ENCODE results near the gene KRT33A.

KRT33A gene

DNA sequence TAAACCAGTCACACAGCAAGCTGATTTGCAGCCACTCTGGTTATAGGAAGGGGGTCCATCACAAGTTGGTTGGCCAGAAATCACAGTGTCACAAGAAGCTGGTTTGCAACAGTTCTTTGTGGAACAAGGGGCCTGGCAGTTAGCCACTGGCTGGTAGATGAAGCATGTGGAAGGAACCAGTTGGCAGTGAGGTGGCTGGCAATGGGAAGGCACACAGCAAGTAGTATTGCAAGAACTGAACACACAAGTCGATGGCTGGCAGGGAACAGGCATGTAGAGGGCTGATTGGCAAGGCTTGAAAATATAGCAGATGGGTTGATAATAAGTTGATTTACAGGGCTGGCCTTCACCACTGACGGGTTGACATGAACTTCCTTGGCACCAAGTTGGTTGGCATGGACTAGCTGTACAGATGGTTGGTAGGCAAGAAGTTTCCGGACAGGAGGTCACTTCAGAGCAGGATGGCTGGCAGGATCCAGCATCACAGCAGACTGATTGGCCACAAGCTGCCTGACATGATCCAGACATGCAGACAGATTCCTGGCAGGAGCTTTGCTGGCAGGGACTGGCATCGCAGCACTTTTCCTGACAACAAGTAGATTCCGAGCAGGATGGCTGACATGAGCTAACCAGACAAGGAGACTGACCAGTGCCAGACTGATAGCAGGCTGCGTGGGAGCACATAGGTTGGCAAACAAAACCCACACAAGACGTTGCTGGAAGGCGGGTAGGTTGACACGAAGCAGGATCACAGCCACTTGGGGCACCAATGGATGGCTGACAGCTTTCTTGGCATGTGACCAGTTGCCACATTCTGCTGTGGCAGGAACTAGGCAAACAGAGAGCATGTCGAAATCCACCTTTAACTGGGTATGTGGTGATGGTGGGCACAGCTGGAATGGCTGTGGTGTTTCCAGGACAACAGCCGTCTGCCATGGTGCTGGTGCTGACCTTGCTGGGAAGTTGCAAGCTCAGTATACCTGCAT lies 48.4 kb downstream of the KRT33A start, which contains the start of gene KRTAP29-1:
Gene KRTAP29-1, minus strand, starts transcription at position 936 of the 986 bp plus-strand sequence. Its CDS starts 0 bp downstream, at position 936.
- DNase-seq (ENCODE audit: low read depth): no peak

DNA sequence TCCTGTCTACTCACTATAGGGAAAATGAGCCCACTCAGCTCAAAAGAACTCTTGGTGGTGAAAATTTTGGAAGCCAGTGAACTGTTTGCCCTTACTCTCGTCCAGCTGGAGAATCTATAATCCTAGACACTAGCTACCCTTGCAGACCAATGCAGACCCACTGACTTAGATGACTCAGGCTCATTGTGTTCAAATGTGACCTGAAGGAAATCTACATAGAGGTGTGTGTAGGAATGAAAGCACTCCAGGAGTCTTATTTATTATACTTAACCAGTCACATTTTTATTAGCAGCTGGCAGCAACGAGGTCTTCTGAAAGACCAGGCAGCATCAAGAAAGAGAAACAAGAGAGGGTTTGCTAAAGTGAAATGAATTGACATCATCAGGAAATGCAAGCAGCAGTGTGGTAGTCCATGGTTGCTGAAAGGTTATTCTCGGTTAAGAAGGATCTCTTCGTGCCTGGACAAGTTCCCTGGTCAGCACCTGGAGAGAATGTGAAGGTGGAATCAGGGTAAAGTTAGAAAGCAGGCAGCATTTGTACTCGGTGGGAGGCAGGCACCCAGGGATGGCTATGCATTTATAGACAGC lies 49.3 kb downstream of the KRT33A start:
- DNase-seq (ENCODE audit: low read depth): no peak

DNA sequence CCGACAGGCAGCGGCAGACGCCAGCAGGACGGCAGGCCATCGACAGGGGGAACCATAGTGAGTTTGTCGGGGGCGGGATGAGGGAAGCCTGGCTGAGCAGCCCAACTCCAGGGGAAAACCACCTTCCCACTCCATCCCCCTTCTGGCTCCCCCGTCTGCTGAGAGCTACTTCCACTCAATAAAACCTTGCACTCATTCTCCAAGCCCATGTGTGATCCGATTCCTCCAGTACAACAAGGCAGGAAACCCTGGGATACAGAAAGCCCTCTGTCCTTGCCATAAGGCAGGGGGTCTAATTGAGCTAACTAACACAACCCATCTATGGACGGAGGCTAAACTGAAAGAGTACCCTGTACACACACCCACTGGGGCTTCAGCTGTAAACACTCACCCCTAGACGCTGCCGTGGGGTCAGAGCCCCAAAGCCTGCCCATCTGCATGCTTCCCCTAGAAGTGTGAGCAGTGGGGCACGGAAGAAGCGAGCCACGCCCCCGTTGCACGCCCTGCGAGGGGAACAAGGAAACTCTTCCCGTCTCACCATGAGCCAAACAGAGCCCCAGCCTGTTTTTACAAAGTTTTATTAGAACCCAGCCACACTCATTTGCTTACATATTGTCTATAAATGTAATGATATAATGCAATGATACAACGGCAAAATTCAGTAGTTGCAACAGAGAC lies 52.0 kb downstream of the KRT33A start:
- DNase-seq (ENCODE audit: low read depth): no peak

DNA sequence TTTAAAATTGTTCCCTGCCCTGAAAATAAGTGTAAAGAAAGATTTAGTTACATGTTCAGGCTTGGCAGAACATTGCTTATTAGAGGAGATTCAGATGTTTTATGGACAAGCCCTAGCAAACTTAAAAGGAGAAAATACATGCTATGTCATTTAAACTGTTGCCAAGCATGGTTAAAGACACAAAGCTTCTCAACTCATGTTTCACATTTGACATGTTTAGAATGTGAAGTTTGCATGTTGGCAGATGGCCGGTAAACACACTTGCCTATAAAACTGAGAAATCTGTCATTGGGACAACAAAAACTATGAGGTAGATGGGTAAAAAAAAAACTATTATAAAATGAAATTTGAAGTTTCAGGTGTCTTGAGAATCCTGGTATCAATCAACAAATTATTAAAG lies 53.8 kb downstream of the KRT33A start:
- DNase-seq (ENCODE audit: low read depth): no peak
